GM19025 (cell line): ENCODE results near the gene NAAA.
"Not testable (repeated sequence)": the region's sequence is repeated elsewhere in the genome, so short reads cannot be mapped to it uniquely, and the experiment has no call there.

Experiments used
- ATAC-seq: cut with Tn5 transposase; IDR thresholded peaks from one replicate; pipeline ENCODE4 v1.9.1; 2021; ENCODE audit warnings: mild to moderate bottlenecking, low read depth, moderate library complexity; ENCODE audit not compliant: unreplicated experiment

Gene NAAA

GRCh38 chr4:75921910-75922309 lies 18.9 kb downstream of the NAAA start:
- no peak for ATAC-seq

DNA sequence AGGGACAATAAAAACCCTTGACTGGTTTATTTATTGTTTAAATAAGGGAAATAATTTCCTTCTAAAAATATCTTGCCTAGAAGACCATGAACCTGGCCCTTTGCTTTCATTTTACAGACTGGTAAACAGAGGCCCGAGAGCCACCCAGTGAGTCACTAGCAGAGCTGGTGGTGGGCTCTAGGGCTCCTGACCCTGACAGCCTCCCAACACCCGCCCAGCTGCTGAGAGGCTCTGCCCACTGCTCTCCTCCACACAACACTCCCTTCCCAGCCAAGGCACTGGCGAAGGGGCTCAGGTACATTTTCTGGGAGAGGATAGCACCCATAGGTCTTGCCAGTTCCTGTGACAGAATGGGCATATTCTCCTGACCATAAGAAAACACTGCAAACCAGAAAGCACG lies 20.5 kb downstream of the NAAA start:
- no peak for ATAC-seq

GRCh38 chr4:75919920-75920319 lies 20.9 kb downstream of the NAAA start:
- no peak for ATAC-seq

DNA sequence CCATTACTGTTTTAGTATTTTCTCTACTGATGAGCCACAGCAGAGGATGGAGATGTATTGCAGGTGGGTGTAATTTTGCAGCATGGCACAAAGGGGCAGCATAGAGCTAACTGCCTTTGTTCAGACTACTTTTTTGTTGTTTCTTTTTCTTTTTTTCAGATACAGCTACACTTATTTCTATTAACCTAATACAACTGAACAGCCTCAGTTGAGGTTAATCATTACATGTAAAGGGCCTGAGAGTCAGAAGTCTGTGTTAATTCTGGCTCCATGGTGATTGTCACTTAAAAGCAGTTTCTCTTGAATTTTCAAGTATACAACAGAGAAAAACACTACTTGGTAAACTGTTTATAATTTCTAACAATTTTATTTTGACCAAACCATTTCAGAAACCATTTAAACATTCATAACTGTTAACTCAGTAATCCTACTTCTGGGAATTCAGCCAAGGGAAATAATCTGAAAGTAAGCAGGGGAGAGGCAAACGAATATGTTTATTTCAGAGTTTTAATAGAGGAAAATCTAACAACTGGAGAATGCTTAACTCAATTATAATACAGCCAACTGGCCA lies 24.6 kb downstream of the NAAA start:
- peak; percentile 51 for ATAC-seq

GRCh38 chr4:75912968-75913367 lies 27.8 kb downstream of the NAAA start:
- ATAC-seq = no peak

- not testable (repeated sequence) for ATAC-seq
These were observed 30.0 kb downstream of the NAAA start for GRCh38 chr4:75910831-75911230.

- ATAC-seq = no peak
These were observed 31.4 kb downstream of the NAAA start for GRCh38 chr4:75909405-75909804.

DNA sequence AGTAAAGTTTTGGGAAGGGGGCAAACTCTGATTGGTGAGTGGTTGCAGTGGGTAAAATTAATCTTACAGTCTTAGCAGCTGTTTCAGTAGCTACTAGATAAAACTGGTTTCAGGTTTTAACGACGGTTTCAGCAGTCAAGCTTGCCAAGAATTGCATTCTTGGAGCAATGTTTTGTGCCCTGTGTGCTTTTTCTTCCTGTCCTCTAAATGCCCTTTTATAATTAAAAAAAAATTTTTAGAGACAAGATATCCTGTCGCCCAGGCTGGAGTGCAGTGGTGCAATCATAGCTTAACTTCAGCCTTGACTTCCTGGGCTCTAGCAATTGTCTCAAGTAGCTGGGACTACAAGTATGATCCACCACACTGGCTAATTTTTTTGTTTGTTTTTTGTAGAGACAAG lies 32.3 kb downstream of the NAAA start:
- no peak for ATAC-seq

DNA sequence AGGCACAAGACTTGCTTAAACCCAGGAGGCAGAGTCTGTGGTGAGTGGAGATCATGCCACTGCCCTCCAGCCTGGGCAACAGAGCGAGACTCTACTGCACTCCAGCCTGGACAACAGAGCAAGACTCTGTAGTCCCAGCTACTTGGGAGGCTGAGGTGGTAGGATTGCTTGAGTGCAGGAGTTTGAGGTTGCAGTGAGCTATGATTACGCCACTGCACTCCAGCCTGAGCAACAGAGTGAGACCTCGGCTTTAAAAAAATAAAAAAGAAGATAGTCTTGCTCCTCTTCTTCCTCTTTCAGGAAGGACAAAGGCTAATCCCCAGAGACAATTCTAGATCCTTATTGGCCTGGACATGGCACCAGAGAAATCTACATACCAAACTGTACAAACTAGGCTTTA lies 32.8 kb downstream of the NAAA start:
- ATAC-seq = no peak

DNA sequence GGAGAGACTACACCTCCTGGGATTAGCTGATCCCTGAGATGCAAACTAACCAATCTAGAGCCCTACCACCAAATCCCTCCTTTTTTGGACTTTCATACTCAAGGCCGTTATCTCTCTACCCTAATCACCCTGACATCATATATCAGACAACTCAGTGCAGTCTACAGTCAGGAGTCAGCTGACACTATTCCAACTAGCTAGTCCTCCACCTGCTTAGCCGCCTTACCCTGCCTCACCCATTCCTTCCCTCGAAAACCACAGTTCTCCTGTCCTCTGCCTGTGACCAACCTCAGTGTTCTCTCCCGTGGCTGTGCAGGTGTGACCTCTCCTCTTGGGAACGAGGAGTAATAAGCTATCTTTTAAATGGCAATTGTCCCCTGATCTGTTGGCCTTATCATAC lies 36.7 kb downstream of the NAAA start:
- no peak for ATAC-seq

GRCh38 chr4:75902352-75902751 lies 38.5 kb downstream of the NAAA start, which contains the start of gene PPEF2:
TSS of gene PPEF2 (minus strand) at chr4:75902452. CDS start at chr4:75896325, 6,127 bp downstream.
- no peak for ATAC-seq

DNA sequence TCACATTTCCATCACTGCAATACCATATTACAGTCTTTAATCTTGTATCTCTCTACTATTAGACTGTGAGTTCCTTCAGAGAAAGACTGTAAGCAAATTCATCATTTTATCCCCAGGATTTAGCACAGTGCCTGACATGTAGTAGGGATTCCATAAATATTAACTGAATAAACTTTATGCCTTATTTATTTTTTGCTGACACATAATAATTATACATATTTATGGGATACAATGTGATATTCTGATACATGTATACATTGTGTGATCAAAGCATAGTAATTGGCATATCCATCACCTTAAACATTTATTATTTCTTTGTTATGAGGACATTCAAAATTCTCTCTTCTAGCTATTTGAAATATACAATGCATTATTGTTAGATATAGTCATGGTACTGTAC lies 42.3 kb downstream of the NAAA start:
- ATAC-seq = no peak

GRCh38 chr4:75895744-75896314 lies 45.0 kb downstream of the NAAA start:
- no peak for ATAC-seq

DNA sequence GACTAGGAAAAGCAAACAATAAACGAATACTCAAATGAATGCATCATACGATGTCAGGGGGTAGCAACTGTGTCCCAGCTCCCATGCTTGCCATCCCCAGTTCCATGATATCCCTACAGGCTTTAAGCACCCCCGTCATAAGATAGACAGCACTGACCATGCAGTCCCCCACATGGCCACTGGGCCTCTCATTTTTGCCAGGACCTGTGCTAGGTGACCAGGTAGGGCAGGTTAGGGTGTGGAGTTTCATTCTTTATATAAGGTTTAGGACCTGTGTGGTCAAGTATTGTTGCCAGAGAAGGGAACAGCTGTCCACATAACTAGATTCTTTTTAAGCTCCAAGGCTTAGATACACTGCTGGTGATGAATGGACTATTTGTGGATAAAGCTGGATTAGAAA lies 48.3 kb downstream of the NAAA start:
- ATAC-seq = no peak

DNA sequence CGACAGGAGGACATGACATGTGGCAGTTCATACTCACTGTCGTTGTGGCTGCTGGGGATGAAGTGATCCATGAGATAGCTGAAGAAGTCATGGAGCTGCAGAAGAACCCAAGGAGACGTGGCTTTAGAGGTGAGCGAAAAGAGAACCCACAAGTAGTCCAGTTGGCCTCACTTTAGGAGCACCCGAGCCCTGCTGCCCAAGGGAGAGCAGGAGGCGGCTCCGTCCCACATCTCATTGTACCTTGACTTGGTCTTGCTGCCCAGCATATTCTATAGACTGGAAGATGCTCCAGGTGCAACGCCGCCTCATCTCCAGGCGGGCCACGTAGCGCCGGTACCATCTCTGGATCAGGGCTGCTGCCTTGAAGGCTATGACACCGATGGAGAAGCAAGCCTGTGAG lies 49.2 kb downstream of the NAAA start:
- no peak for ATAC-seq

DNA sequence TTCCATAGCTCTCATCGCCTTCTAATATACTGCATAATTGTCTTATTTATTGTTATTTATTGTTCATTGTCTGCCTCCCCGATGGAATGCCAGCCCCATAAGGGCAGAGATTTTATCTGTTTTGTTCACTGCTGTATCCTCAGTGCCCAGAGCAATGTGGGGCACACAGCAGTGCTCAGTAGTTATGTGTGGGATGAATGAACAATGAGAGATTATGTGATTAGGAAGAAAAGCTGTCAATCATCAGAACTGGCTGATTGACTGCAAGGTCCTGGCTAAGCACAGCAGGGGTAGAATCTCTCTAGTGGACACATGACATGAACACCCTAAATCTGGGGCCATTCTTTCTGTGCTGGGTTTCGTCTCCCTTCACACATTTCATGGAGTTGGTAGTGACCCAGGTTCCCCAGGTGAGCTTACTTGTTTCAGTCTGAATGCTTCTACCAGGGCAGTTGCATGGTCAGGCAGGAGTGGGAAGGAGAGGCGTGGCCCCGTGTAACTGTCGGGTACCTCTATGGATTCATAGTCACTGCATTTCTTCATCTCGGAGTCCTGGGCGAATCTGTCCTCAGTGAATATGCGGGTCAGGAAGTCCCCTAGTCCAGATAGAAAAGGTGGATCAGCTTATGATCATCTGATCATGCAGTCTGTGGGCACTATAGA lies 51.1 kb downstream of the NAAA start:
- ATAC-seq = no peak

DNA sequence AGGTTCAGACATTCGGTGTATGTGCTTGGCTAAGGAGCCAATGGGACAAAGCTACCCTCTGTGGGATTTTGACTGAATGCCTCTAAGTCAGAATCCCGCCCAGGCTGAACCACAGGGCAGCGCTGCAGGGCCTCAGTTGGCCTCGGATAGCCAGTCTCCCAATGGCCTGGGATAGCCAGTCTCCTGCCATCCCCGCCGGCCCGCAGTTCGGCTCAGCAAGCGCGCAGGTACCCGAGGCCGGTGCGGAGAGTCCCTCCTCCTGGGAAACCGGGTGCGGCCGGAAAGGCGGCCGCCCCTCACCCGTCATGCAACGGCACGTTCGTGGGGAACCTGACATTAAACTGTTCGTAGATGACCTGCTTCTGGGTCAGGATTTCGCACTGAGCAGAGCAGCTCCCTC lies 54.7 kb downstream of the NAAA start:
- ATAC-seq = no peak

DNA sequence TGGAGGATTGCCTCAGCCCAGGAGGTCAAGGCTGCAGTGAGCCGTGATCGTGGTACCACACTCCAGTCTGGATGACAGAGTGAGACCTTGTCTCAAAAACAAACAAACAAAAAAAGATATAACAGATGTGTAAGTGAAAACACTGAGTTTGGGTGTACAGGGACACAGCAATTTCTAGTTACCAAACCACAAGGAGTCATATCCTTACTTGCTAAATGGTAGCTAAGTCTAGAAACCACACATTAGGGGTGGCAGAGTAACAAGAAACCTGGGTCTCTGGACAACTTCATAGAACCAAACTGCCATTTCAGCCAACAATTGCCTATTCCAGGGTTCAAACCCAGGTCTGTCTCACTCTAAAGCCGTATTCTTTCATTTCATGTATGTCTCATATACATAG lies 59.3 kb downstream of the NAAA start:
- ATAC-seq = no peak

GRCh38 chr4:75880278-75880677 lies 60.5 kb downstream of the NAAA start:
- ATAC-seq = no peak

GRCh38 chr4:75878246-75878756 lies 62.5 kb downstream of the NAAA start:
- ATAC-seq = no peak

- no peak for ATAC-seq
These were observed 64.6 kb downstream of the NAAA start for GRCh38 chr4:75876218-75876617.

DNA sequence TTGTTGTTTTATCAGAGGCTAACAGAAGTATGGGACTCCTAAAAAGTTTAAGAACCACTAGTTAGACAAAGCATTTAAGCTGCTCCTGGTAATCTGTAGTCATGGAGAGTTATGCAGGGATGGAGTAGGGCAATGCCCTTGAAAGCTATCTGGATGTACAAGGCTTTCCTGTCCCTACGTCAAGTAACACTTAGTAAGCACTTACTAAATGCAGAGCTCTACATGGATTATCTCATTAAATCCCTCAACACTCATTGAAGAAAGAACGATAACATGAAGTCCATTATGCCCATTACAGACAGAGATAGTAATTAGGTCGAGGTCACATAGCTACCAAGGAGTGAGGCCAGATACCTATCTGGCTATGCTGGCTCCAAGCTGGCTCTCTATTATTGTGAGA lies 71.7 kb downstream of the NAAA start:
- ATAC-seq = no peak
